SHP77 (cell line): ENCODE results near the gene CD244.
"Not testable (repeated sequence)": the region's sequence is repeated elsewhere in the genome, so short reads cannot be mapped to it uniquely, and the experiment has no call there.

ENCODE experiments used
- DNase-seq, 2 experiments: peaks; one replicate each; lab custom pipeline; 2025; lab: John Stamatoyannopoulos, UW

The CD244 gene

GRCh38 chr1:160877221-160877620 is 14.5 kb upstream of the CD244 start:
- DNase-seq, result no peak

- no peak for DNase-seq
These were observed 13.6 kb upstream of the CD244 start for GRCh38 chr1:160876311-160876710.

- DNase-seq, result not testable (repeated sequence)
These were observed 12.9 kb upstream of the CD244 start for GRCh38 chr1:160875591-160875990.

GRCh38 chr1:160874935-160875334 is 12.2 kb upstream of the CD244 start:
- no peak for DNase-seq

- no peak for DNase-seq
These were observed 5.5 kb upstream of the CD244 start for GRCh38 chr1:160868141-160868540.

- not testable (repeated sequence) for DNase-seq
These were observed 5.0 kb upstream of the CD244 start for GRCh38 chr1:160867651-160868050.

GRCh38 chr1:160866695-160867260 is 4.1 kb upstream of the CD244 start:
- no peak for DNase-seq

GRCh38 chr1:160866001-160866694 is 3.5 kb upstream of the CD244 start:
- DNase-seq, result no peak

- no peak for DNase-seq
These were observed 2.6 kb upstream of the CD244 start for GRCh38 chr1:160865337-160865736.

- DNase-seq, result no peak
These were observed 1.5 kb upstream of the CD244 start for GRCh38 chr1:160864173-160864572.

- no peak for DNase-seq
These were observed 1.1 kb upstream of the CD244 start for GRCh38 chr1:160863774-160864131.

- DNase-seq, result no peak
These were observed 530 bp upstream of the CD244 start for GRCh38 chr1:160863061-160863773.

- DNase-seq, result no peak
These were observed 1.7 kb downstream of the CD244 start for GRCh38 chr1:160860840-160861505.

GRCh38 chr1:160859166-160859565 is 3.5 kb downstream of the CD244 start:
- no peak for DNase-seq

- no peak for DNase-seq
These were observed 4.2 kb downstream of the CD244 start for GRCh38 chr1:160858507-160858906.

- peak in 1 of 2 experiments; percentile 9 for DNase-seq
These were observed 4.6 kb downstream of the CD244 start for GRCh38 chr1:160858097-160858496.

GRCh38 chr1:160855181-160855981 is 7.3 kb downstream of the CD244 start:
- no peak for DNase-seq

GRCh38 chr1:160853754-160854153 is 8.9 kb downstream of the CD244 start:
- DNase-seq, result no peak

- no peak for DNase-seq
These were observed 9.7 kb downstream of the CD244 start for GRCh38 chr1:160853014-160853413.

- DNase-seq, result no peak
These were observed 11.7 kb downstream of the CD244 start for GRCh38 chr1:160850993-160851392.

- DNase-seq, result no peak
These were observed 12.1 kb downstream of the CD244 start for GRCh38 chr1:160850541-160850940.

- DNase-seq, result no peak
These were observed 16.4 kb downstream of the CD244 start for GRCh38 chr1:160846281-160846680.
